Type B pancreatic cell (in vitro differentiated cells): ENCODE results near the gene RFX3. TPM values are rescaled to one million over a fixed set of nuclear protein-coding genes. Genes with fewer than 3 reads are reported as not detected.

Experiments used
- DNase-seq: peaks from one replicate; pipeline ENCODE4 v3.0.0; 2021; ENCODE audit warnings: mixed read lengths; ENCODE audit not compliant: unreplicated experiment; ENCODE audit errors: extremely low spot score
- H3K27ac Mint-ChIP-seq: 2 replicates; pipeline ENCODE4 v1.8.0; 2021; ENCODE audit warnings: mild to moderate bottlenecking, mixed read lengths
- H3K27me3 Mint-ChIP-seq: 2 replicates; pipeline ENCODE4 v1.8.0; 2021; ENCODE audit warnings: mixed read lengths
- H3K36me3 Mint-ChIP-seq: 2 replicates; pipeline ENCODE4 v1.8.0; 2021; ENCODE audit warnings: mixed read lengths
- H3K4me1 Mint-ChIP-seq: one replicate; pipeline ENCODE4 v1.8.0; 2021; ENCODE audit warnings: mixed read lengths; ENCODE audit not compliant: unreplicated experiment
- H3K4me3 Mint-ChIP-seq: 2 replicates; pipeline ENCODE4 v1.8.0; 2021; ENCODE audit warnings: mild to moderate bottlenecking, mixed read lengths
- H3K9me3 Mint-ChIP-seq: 2 replicates; pipeline ENCODE4 v1.8.0; 2021; ENCODE audit warnings: mixed read lengths
- CTCF ChIP-seq: fragments of 200-600 bp; sonication (generic); conservative IDR thresholded peaks from 2 replicates; pipeline ENCODE4 v1.5.0; 2021; ENCODE audit warnings: antibody characterized with exemption, mild to moderate bottlenecking
- total RNA-seq: library from RNA; stranded (reverse); gene quantifications from 2 replicates; pipeline ENCODE4 v1.2.1, GENCODE V29; 2021; ENCODE audit warnings: low replicate concordance

Gene RFX3
- total RNA-seq, 1 donor from 2014 or later = 42.5 TPM

GRCh38 chr9:3296536-3296935, 229.3 kb downstream of the RFX3 start:
- H3K4me1 Mint-ChIP-seq = no peaks in the 10 kb centered on the region
- no peak for DNase-seq
- no peak for TF ChIP-seq CTCF
- peaks cover 8% of the 10 kb centered on the region for H3K36me3 Mint-ChIP-seq
- H3K4me3 Mint-ChIP-seq = no peak overlapping the region
- H3K9me3 Mint-ChIP-seq = no peaks in the 10 kb centered on the region
- no peak overlapping the region for H3K27ac Mint-ChIP-seq
- no peaks in the 10 kb centered on the region for H3K27me3 Mint-ChIP-seq

- Mint-ChIP-seq H3K27me3 (no peaks in the 10 kb centered on the region), H3K4me1 (no peaks in the 10 kb centered on the region), H3K27ac (no peak overlapping the region), H3K9me3 (no peaks in the 10 kb centered on the region), H3K4me3 (no peak overlapping the region), H3K36me3 (peaks cover 26% of the 10 kb centered on the region)
- DNase-seq = no peak
- no peak for TF ChIP-seq CTCF
Measured at GRCh38 chr9:3292311-3292710, 233.5 kb downstream of the RFX3 start.

- Mint-ChIP-seq H3K9me3 (no peaks in the 10 kb centered on the region), H3K4me3 (no peak overlapping the region), H3K4me1 (no peaks in the 10 kb centered on the region), H3K36me3 (peaks cover 31% of the 10 kb centered on the region), H3K27me3 (no peaks in the 10 kb centered on the region), H3K27ac (no peak overlapping the region)
- no peak for DNase-seq
- TF ChIP-seq CTCF = no peak
Measured at GRCh38 chr9:3290231-3290840, 235.5 kb downstream of the RFX3 start.

GRCh38 chr9:3288686-3289085, 237.1 kb downstream of the RFX3 start:
- H3K27me3 Mint-ChIP-seq = no peaks in the 10 kb centered on the region
- TF ChIP-seq CTCF = no peak
- DNase-seq = no peak
- H3K36me3 Mint-ChIP-seq = peaks cover 31% of the 10 kb centered on the region
- H3K27ac Mint-ChIP-seq = no peak overlapping the region
- H3K4me1 Mint-ChIP-seq = no peaks in the 10 kb centered on the region
- no peaks in the 10 kb centered on the region for H3K9me3 Mint-ChIP-seq
- no peak overlapping the region for H3K4me3 Mint-ChIP-seq

- no peak for DNase-seq
- TF ChIP-seq CTCF = no peak
- no peaks in the 10 kb centered on the region for H3K27me3 Mint-ChIP-seq
- peaks cover 23% of the 10 kb centered on the region for H3K36me3 Mint-ChIP-seq
- H3K4me3 Mint-ChIP-seq = no peak overlapping the region
- H3K4me1 Mint-ChIP-seq = no peaks in the 10 kb centered on the region
- H3K27ac Mint-ChIP-seq = no peak overlapping the region
- no peaks in the 10 kb centered on the region for H3K9me3 Mint-ChIP-seq
Measured at GRCh38 chr9:3285365-3286161, 240.2 kb downstream of the RFX3 start.
